Suprapubic skin (tissue), 4 donors: ENCODE results near the gene OR8S1. TPM values are rescaled to one million over a fixed set of nuclear protein-coding genes. Genes with fewer than 3 reads are reported as not detected.
"Not testable (repeated sequence)": the region's sequence is repeated elsewhere in the genome, so short reads cannot be mapped to it uniquely, and the experiment has no call there.

Experiments
- DNase-seq, 2 donors: peaks; one replicate each; pipeline ENCODE4 v3.0.0-alpha.2; 2019; ENCODE audit warnings: low spot score in 2 of 2
- H3K27ac ChIP-seq: fragments of 200-600 bp; sonication (generic); one replicate; pipeline ENCODE4 v1.5.1; 2019
- H3K27me3 ChIP-seq: fragments of 200-600 bp; sonication (generic); one replicate; pipeline ENCODE4 v1.5.1; 2019
- H3K36me3 ChIP-seq: fragments of 200-600 bp; sonication (generic); one replicate; pipeline ENCODE4 v1.5.1; 2019
- H3K4me1 ChIP-seq: fragments of 200-600 bp; sonication (generic); one replicate; pipeline ENCODE4 v1.5.1; 2019
- H3K4me3 ChIP-seq: fragments of 200-600 bp; sonication (generic); one replicate; pipeline ENCODE4 v1.5.1; 2019; ENCODE audit warnings: mild to moderate bottlenecking
- H3K9me3 ChIP-seq: fragments of 200-600 bp; sonication (generic); one replicate; pipeline ENCODE4 v1.5.1; 2019
- CTCF ChIP-seq, 2 donors: fragments of 200-600 bp in 1 of 2; fragments of 450-650 bp in 1 of 2; sonication (generic) in 1 of 2; IDR thresholded peaks; one replicate each; pipeline ENCODE4 v1.5.1; 2016 to 2019; ENCODE audit warnings: antibody characterized with exemption in 2 of 2, mild to moderate bottlenecking in 1 of 2, moderate library complexity in 1 of 2
- EP300 ChIP-seq: sonication (generic); formaldehyde crosslinking; IDR thresholded peaks from one replicate; pipeline ENCODE4 v1.6.1; 2017; ENCODE audit warnings: antibody characterized with exemption
- POLR2A ChIP-seq, 2 donors: fragments of 450-650 bp; IDR thresholded peaks; one replicate each; pipeline ENCODE4 v1.6.1; 2017; ENCODE audit warnings: antibody characterized with exemption in 2 of 2, mild to moderate bottlenecking in 2 of 2, moderate library complexity in 2 of 2
- POLR2AphosphoS5 ChIP-seq, 3 donors: sonication (generic); formaldehyde crosslinking; IDR thresholded peaks; one replicate each; pipeline ENCODE4 v1.6.1; 2017; ENCODE audit warnings: antibody characterized with exemption in 3 of 3
- WGBS: methylation state at CpG from one replicate; pipeline ENCODE4 v1.1.5; 2018; 5-methylcytosine and 5-hydroxymethylcytosine counted together
- total RNA-seq, 4 donors: library from RNA; depleted of rRNA; stranded (reverse); fragments of >200 nt; gene quantifications; one replicate each; pipeline ENCODE4 v1.1.0, GENCODE V29; 2016

Gene OR8S1
- total RNA-seq, 4 donors from 2014 or later = not detected

- H3K4me1 ChIP-seq, DNase-seq, H3K9me3 ChIP-seq, H3K27ac ChIP-seq, H3K27me3 ChIP-seq, H3K4me3 ChIP-seq, H3K36me3 ChIP-seq: not testable (repeated sequence)
- WGBS = 72% methylated on average over 9 of the region's 11 CpGs
These were observed 28.4 kb downstream of the OR8S1 start for GRCh38 chr12:48553666-48554343.

GRCh38 chr12:48556631-48557030, 31.2 kb downstream of the OR8S1 start:
- Histone ChIP-seq H3K4me1 (no peaks in the 10 kb centered on the region), H3K27me3 (no peaks in the 10 kb centered on the region)
- TF ChIP-seq POLR2AphosphoS5 (IDR thresholded peaks at IDR 0.05) (no peak), EP300 (no peak), POLR2A (IDR thresholded peaks at IDR 0.05) (no peak), CTCF (IDR thresholded peaks at IDR 0.05) (no peak)

DNA sequence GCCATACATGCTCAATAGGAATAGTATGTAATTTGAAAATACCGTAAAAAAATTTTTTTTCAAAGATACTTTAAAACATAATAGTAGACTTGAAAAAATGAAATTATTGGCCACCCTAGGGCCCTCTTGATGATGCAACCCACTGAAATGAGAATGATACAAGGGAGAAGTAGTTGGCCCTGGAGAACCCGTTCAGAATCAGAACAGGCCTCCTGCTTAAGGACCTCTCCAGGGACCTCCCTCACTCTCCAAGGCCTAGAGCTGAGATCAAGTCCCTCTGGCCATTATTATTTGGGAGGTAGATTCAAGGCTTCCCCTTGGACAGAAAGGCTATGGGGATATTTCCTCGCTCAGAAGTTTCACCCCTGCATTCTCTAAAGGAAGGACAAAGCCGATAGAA, 32.5 kb downstream of the OR8S1 start:
- TF ChIP-seq POLR2A (IDR thresholded peaks at IDR 0.05) (no peak), CTCF (IDR thresholded peaks at IDR 0.05) (no peak), POLR2AphosphoS5 (IDR thresholded peaks at IDR 0.05) (no peak), EP300 (no peak)
- WGBS = 91% methylated on average over 4 of the region's 4 CpGs
- Histone ChIP-seq H3K4me3 (no peak overlapping the region), H3K9me3 (no peaks in the 10 kb centered on the region), H3K27ac (no peak overlapping the region), H3K27me3 (no peaks in the 10 kb centered on the region), H3K4me1 (no peaks in the 10 kb centered on the region), H3K36me3 (no peaks in the 10 kb centered on the region)
- no peak for DNase-seq

More at GRCh38 chr12:48556631-48557030, 31.2 kb downstream of the OR8S1 start:
- Histone ChIP-seq H3K27ac (no peak overlapping the region), H3K9me3 (no peaks in the 10 kb centered on the region), H3K36me3 (no peaks in the 10 kb centered on the region), H3K4me3 (no peak overlapping the region)
- no peak for DNase-seq
- WGBS = 59% methylated on average over 6 of the region's 6 CpGs

DNA sequence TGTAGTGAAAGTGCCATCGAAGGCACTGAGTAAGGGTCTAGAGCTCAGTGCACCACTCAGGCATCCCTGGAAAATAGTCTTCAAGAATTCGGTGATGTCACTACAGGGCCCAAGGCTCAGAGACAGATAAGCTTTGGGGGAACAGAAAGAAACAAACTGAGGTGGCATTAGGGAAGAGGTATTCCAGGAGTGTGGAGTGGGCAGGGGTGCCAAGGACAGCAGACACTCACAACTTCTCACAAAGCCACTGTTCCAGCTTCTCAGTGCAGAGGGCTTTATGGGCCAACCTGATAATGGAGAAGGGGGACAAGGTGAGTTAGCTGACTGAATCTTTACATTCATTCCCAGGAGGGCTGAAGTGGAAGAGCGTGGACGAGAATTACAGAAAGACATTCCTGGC, 42.3 kb downstream of the OR8S1 start:
- no peaks in the 10 kb centered on the region for H3K9me3 ChIP-seq
- no peaks in the 10 kb centered on the region for H3K4me1 ChIP-seq
- H3K27me3 ChIP-seq = peaks cover 2% of the 10 kb centered on the region
- no peak for DNase-seq
- no peaks in the 10 kb centered on the region for H3K36me3 ChIP-seq
- TF ChIP-seq POLR2AphosphoS5 (IDR thresholded peaks at IDR 0.05) (no peak), CTCF (IDR thresholded peaks at IDR 0.05) (no peak), EP300 (no peak), POLR2A (IDR thresholded peaks at IDR 0.05) (no peak)
- no peak overlapping the region for H3K4me3 ChIP-seq
- 87% methylated on average over 4 of the region's 4 CpGs for WGBS
- H3K27ac ChIP-seq = no peak overlapping the region

DNA sequence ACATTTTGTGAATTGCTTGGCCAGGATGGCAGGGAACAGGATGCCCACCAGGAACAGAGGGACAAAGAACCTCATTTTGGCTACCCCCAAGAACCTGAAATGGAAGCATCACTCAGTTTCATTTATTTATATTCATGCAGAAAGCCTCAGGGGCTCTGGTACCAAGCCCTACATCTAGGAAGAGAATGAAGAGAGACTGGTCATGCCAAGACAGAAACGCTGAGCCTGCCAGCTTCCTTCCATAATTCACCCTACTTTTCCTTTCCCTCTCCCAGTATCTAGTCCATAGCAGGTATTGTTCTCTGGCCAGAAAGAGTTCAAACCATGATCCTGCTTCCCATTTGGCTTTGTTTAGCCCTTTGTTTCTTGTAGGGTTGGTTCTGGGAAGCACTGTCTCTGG, 44.5 kb downstream of the OR8S1 start, which contains the start of gene LALBA:
LALBA (minus strand) TSS at position 101 of the 400 bp plus-strand sequence; CDS start at position 75, 26 bp downstream.
- no peaks in the 10 kb centered on the region for H3K9me3 ChIP-seq
- TF ChIP-seq EP300 (no peak), CTCF (IDR thresholded peaks at IDR 0.05) (no peak), POLR2AphosphoS5 (IDR thresholded peaks at IDR 0.05) (no peak), POLR2A (IDR thresholded peaks at IDR 0.05) (no peak)
- H3K27me3 ChIP-seq = peaks cover 2% of the 10 kb centered on the region
- no peaks in the 10 kb centered on the region for H3K4me1 ChIP-seq
- DNase-seq = no peak
- no peaks in the 10 kb centered on the region for H3K36me3 ChIP-seq
- no peak within 1 kb of the TSS for H3K27ac ChIP-seq
- H3K4me3 ChIP-seq = no peak within 1 kb of the TSS
- WGBS = 39% methylated on average over 1 of the region's 1 CpG

- no peak overlapping the region for H3K27ac ChIP-seq
- H3K4me3 ChIP-seq = no peak overlapping the region
- no peak for TF ChIP-seq CTCF (IDR thresholded peaks at IDR 0.05)
- TF ChIP-seq EP300 = no peak
- TF ChIP-seq POLR2AphosphoS5 (IDR thresholded peaks at IDR 0.05) = no peak
- no peak for TF ChIP-seq POLR2A (IDR thresholded peaks at IDR 0.05)
- WGBS = 38% methylated on average over 5 of the region's 5 CpGs
- H3K36me3 ChIP-seq = no peaks in the 10 kb centered on the region
- H3K27me3 ChIP-seq = peaks cover 2% of the 10 kb centered on the region
- H3K9me3 ChIP-seq = no peaks in the 10 kb centered on the region
- H3K4me1 ChIP-seq = no peaks in the 10 kb centered on the region
- no peak for DNase-seq
These were observed 46.9 kb downstream of the OR8S1 start for GRCh38 chr12:48572326-48572725.
